ENCODE measurements around the gene NLK.
A peak's percentile ranks its signal among the peaks of the same experiment; 100 is the strongest.

Gene NLK

GRCh38 chr17:28173031-28173561, 130.6 kb downstream of the NLK start:
- POLR2A ChIA-PET (ENCODE audit: low non-redundant PET) = no interaction called here
- no peak for TF ChIP-seq CTCF (conservative IDR thresholded peaks at IDR 0.05; ENCODE audit: low read depth)
- CTCF ChIA-PET = no interaction called here
- no peak overlapping the region for H3K27ac ChIP-seq
- no peak for DNase-seq (ENCODE audit: low spot score)

GRCh38 chr17:28173801-28174200, 131.3 kb downstream of the NLK start:
- TF ChIP-seq CTCF (conservative IDR thresholded peaks at IDR 0.05; ENCODE audit: low read depth) = no peak
- CTCF ChIA-PET = no interaction called here
- no peak overlapping the region for H3K27ac ChIP-seq
- DNase-seq (ENCODE audit: low spot score) = no peak
- POLR2A ChIA-PET (ENCODE audit: low non-redundant PET) = no interaction called here

- peak; percentile 14 for DNase-seq (ENCODE audit: low spot score)
- TF ChIP-seq CTCF (conservative IDR thresholded peaks at IDR 0.05; ENCODE audit: low read depth) = no peak
- ChIA-PET POLR2A (ENCODE audit: low non-redundant PET) (no interaction called here), CTCF (no interaction called here)
- no peak overlapping the region for H3K27ac ChIP-seq
Measured at GRCh38 chr17:28174352-28175046, 132.0 kb downstream of the NLK start.

GRCh38 chr17:28177351-28177750, 134.9 kb downstream of the NLK start:
- no peak for TF ChIP-seq CTCF (conservative IDR thresholded peaks at IDR 0.05; ENCODE audit: low read depth)
- ChIA-PET POLR2A (ENCODE audit: low non-redundant PET) (no interaction called here), CTCF (no interaction called here)
- no peak overlapping the region for H3K27ac ChIP-seq
- no peak for DNase-seq (ENCODE audit: low spot score)

- CTCF ChIA-PET = no interaction called here
- no peak for TF ChIP-seq CTCF (conservative IDR thresholded peaks at IDR 0.05; ENCODE audit: low read depth)
- no peak for DNase-seq (ENCODE audit: low spot score)
- H3K27ac ChIP-seq = no peak overlapping the region
- POLR2A ChIA-PET (ENCODE audit: low non-redundant PET) = no interaction called here
Measured at GRCh38 chr17:28178800-28179199, 136.3 kb downstream of the NLK start.

GRCh38 chr17:28180449-28180848, 138.0 kb downstream of the NLK start:
- TF ChIP-seq CTCF (conservative IDR thresholded peaks at IDR 0.05; ENCODE audit: low read depth) = no peak
- DNase-seq (ENCODE audit: low spot score) = no peak
- H3K27ac ChIP-seq = no peak overlapping the region
- ChIA-PET CTCF (no interaction called here), POLR2A (ENCODE audit: low non-redundant PET) (no interaction called here)
